Measurements from ENCODE around the gene PACS2. TPM values are rescaled to one million over a fixed set of nuclear protein-coding genes. Genes with fewer than 3 reads are reported as not detected.

Gene PACS2
- total RNA-seq, 2 donors from 2014 or later = 55.0 to 59.7 TPM

- H3K9me3 ChIP-seq = no peaks in the 10 kb centered on the region
- H3K4me1 ChIP-seq = no peaks in the 10 kb centered on the region
- H3K27ac ChIP-seq = no peak overlapping the region
- no peak for DNase-seq (ENCODE audit: low spot score)
- TF ChIP-seq CTCF (IDR thresholded peaks at IDR 0.05) = no peak
- H3K27me3 ChIP-seq = no peaks in the 10 kb centered on the region
- H3K4me3 ChIP-seq = no peak overlapping the region
- H3K36me3 ChIP-seq = peaks cover 42% of the 10 kb centered on the region
These were observed 68.0 kb downstream of the PACS2 start for GRCh38 chr14:105382343-105383082.

- H3K36me3 ChIP-seq = peaks cover 42% of the 10 kb centered on the region
- no peak overlapping the region for H3K27ac ChIP-seq
- H3K4me3 ChIP-seq = no peak overlapping the region
- no peak for DNase-seq (ENCODE audit: low spot score)
- no peaks in the 10 kb centered on the region for H3K4me1 ChIP-seq
- no peaks in the 10 kb centered on the region for H3K27me3 ChIP-seq
- TF ChIP-seq CTCF (IDR thresholded peaks at IDR 0.05) = no peak
- no peaks in the 10 kb centered on the region for H3K9me3 ChIP-seq
These were observed 68.7 kb downstream of the PACS2 start for GRCh38 chr14:105383083-105383730.

DNA sequence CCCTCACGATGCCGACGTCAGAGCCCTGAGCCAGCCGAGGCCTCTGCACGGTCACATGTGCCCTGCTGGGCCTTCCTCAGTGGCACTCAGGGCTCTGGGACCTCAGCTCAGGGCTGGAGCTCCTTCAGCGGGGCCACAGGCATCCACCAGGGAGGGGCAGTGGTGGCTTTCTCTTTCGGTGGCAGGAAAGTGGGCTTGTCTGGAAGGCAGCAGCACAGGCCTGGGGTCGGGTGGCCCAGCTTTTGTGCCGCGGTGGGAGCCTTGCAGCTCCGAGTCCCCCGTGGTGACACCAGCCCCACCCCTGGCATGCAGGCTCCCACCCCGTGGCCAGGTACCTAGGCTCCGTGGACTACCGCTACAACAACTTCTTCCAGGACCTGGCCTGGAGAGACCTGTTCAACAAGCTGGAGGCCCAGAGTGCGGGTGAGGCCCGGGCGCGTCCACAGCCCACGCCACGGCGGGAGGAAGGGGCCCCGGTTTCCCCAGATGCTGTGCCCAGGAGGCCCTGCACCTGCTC is 69.6 kb downstream of the PACS2 start:
- H3K27ac ChIP-seq = no peak overlapping the region
- H3K9me3 ChIP-seq = no peaks in the 10 kb centered on the region
- H3K36me3 ChIP-seq = peaks cover 42% of the 10 kb centered on the region
- H3K4me3 ChIP-seq = no peak overlapping the region
- DNase-seq (ENCODE audit: low spot score) = no peak
- no peak for TF ChIP-seq CTCF (IDR thresholded peaks at IDR 0.05)
- H3K27me3 ChIP-seq = no peaks in the 10 kb centered on the region
- H3K4me1 ChIP-seq = no peaks in the 10 kb centered on the region

DNA sequence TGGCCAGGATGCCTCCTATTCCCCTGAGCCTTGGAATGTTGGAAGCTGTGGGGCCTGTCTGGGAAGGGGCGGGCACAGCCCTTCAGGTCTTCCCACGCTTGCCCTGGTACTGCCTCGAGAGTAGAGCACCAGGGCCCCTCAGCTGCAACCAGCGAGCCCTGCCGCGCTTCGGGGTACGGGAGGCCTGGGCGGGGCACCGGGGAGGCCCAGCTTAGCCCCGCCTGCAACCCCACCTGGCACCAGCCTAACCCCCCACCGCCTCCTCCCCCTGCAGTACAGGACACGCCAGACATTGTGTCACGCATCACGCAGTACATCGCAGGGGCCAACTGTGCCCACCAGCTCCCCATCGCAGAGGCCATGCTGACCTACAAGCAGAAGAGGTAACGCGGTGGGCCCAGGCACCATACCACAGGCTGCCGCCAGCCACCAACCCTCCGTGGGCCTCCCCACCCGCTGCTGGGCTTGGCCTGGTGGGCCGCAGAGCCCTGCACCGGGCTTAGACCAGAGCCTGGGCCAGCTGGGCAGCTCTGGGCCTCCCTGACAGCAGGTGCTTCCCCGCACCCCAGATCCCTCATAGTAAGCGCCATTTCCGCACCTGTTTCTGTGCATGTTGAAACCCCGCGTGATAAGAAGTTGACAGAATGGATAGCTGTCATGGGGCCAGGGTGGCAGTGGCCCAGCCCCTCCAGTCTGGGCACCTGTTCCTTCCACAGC is 70.2 kb downstream of the PACS2 start:
- H3K27me3 ChIP-seq = no peaks in the 10 kb centered on the region
- H3K27ac ChIP-seq = no peak overlapping the region
- no peak for TF ChIP-seq CTCF (IDR thresholded peaks at IDR 0.05)
- no peak overlapping the region for H3K4me3 ChIP-seq
- H3K4me1 ChIP-seq = peaks cover 0 to 4% of the 10 kb centered on the region in 2 donors
- DNase-seq (ENCODE audit: low spot score) = no peak
- H3K9me3 ChIP-seq = no peaks in the 10 kb centered on the region
- H3K36me3 ChIP-seq = peaks cover 39% of the 10 kb centered on the region

GRCh38 chr14:105385322-105385637 is 70.7 kb downstream of the PACS2 start:
- Histone ChIP-seq H3K36me3 (peaks cover 37% of the 10 kb centered on the region), H3K9me3 (no peaks in the 10 kb centered on the region), H3K4me1 (peaks cover 0 to 9% of the 10 kb centered on the region in 2 donors), H3K27ac (no peak overlapping the region), H3K27me3 (no peaks in the 10 kb centered on the region), H3K4me3 (no peak overlapping the region)
- no peak for TF ChIP-seq CTCF (IDR thresholded peaks at IDR 0.05)
- no peak for DNase-seq (ENCODE audit: low spot score)
